OCI-LY1 (cell line): ENCODE measurements around the gene WFS1.

Experiments
- H2AFZ ChIP-seq: fragments of 200-600 bp; sonication (generic), shearing (Covaris generic); 2 replicates; pipeline ENCODE4 v1.6.0; 2014; ENCODE audit warnings: antibody characterized with exemption, mild to moderate bottlenecking, low read length
- H3F3A ChIP-seq: fragments of 200-600 bp; sonication (generic), shearing (Covaris generic); 2 replicates; pipeline ENCODE4 v1.6.0; 2014; ENCODE audit warnings: mild to moderate bottlenecking, antibody characterized with exemption, low read length, moderate library complexity; ENCODE audit not compliant: insufficient read depth
- H3K27ac ChIP-seq: fragments of 200-600 bp; sonication (generic); 2 replicates; pipeline ENCODE4 v1.5.1; 2014; ENCODE audit warnings: low read length, mixed run types, mild to moderate bottlenecking, low read depth; ENCODE audit not compliant: poor library complexity, severe bottlenecking
- H3K27me3 ChIP-seq: fragments of 200-600 bp; sonication (generic); 2 replicates; pipeline ENCODE4 v1.6.0; 2014; ENCODE audit warnings: antibody characterized with exemption, mild to moderate bottlenecking, low read length, moderate library complexity; ENCODE audit not compliant: insufficient read depth
- H3K36me3 ChIP-seq: fragments of 200-600 bp; sonication (generic); 2 replicates; pipeline ENCODE4 v1.6.1; 2014; ENCODE audit warnings: mild to moderate bottlenecking, antibody characterized with exemption, low read length, moderate library complexity, mixed read lengths; ENCODE audit not compliant: insufficient read depth
- H3K4me1 ChIP-seq: fragments of 200-600 bp; sonication (generic); 2 replicates; pipeline ENCODE4 v1.5.1; 2014; ENCODE audit warnings: mild to moderate bottlenecking, low read length, moderate library complexity; ENCODE audit not compliant: insufficient read depth, severe bottlenecking
- H3K4me2 ChIP-seq: fragments of 200-600 bp; sonication (generic), shearing (Covaris generic); 2 replicates; pipeline ENCODE4 v1.6.1; 2014; ENCODE audit warnings: low read length
- H3K4me3 ChIP-seq: fragments of 200-600 bp; sonication (generic); 2 replicates; pipeline ENCODE4 v1.5.1; 2014; ENCODE audit warnings: low read length, low read depth, mild to moderate bottlenecking, mixed read lengths; ENCODE audit not compliant: poor library complexity, severe bottlenecking
- H3K79me2 ChIP-seq: fragments of 200-600 bp; shearing (Covaris generic); 2 replicates; pipeline ENCODE4 v1.6.1; 2016; ENCODE audit warnings: mixed run types, low read length, mixed read lengths; ENCODE audit not compliant: insufficient read depth
- H3K9ac ChIP-seq: fragments of 200-600 bp; sonication (generic), shearing (Covaris generic); 2 replicates; pipeline ENCODE4 v1.6.1; 2014; ENCODE audit warnings: mild to moderate bottlenecking, low read length, mixed read lengths
- H3K9me2 ChIP-seq: fragments of 200-600 bp; sonication (generic), shearing (Covaris generic); 2 replicates; pipeline ENCODE4 v1.6.1; 2014; ENCODE audit warnings: low read depth, mild to moderate bottlenecking, low read length, mixed read lengths
- H3K9me3 ChIP-seq: fragments of 200-600 bp; shearing (Covaris generic); 2 replicates; pipeline ENCODE4 v1.6.1; 2014; ENCODE audit warnings: low read length, mixed read lengths
- H4K20me1 ChIP-seq: fragments of 200-600 bp; sonication (generic), shearing (Covaris generic); 2 replicates; pipeline ENCODE4 v1.6.0; 2016; ENCODE audit warnings: mild to moderate bottlenecking, low read length; ENCODE audit not compliant: insufficient read depth
- CTCF ChIP-seq: fragments of 200-600 bp; sonication (generic), shearing (Covaris generic); IDR thresholded peaks from 2 replicates; pipeline ENCODE4 v1.5.1; 2017; ENCODE audit warnings: mild to moderate bottlenecking, antibody characterized with exemption, low read length, moderate library complexity, mixed read lengths
- EZH2 ChIP-seq: fragments of 200-600 bp; sonication (generic), shearing (Covaris generic); IDR thresholded peaks from 2 replicates; pipeline ENCODE4 v1.8.0; 2017; ENCODE audit warnings: borderline replicate concordance, mixed run types, mild to moderate bottlenecking, antibody characterized with exemption, low read length, moderate library complexity, mixed read lengths

The WFS1 gene

GRCh38 chr4:6338175-6338950 is 68.7 kb downstream of the WFS1 start:
- TF ChIP-seq EZH2 (no peak), CTCF (no peak)
- H3K4me1 ChIP-seq, result no peaks in the 10 kb centered on the region
- no peaks in the 10 kb centered on the region for H3F3A ChIP-seq

DNA sequence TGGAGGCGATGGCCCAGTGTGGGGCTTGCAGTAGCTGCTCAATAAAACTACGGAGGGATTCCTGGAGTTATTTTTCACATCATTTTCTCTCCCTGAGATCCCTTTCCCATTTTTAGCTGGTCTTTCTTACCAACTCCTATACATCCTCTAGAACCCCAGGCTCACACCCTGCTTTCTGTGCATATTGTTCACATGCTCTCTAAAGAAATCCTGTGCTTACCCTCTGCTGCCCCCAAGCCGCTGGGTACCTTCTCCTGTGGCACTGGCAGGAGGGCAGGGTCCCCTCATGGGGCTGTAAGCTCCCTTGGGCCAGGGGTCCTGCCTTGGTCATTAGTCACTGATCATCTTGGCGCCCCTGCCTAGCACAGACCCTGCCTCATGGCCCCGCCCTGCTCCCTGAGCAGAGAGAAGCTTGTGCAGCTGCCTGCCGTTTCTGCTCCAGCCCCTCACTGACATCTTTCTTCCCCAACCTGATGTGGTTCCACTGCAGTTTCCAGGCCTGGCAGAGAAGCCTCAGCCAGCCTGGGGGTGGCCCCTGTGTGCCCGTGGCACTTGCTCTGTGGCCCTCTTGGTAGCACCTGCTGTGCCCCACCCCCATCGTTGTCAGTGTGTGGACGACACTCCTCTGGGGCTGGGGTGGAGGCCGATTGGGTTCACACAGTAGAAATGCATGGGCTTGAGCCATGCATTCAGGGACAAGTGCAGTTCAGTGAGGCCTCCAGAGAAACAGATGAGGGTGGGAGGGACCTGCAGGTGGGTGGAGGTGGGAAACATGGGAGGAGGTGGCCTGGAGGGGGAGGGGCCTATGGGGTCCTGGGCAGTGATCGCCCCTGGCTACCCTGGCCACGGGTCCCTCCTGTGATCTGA is 69.5 kb downstream of the WFS1 start:
- Histone ChIP-seq H3K27me3 (no peaks in the 10 kb centered on the region), H3K9ac (no peak overlapping the region), H3K4me2 (no peak overlapping the region), H3K4me3 (no peak overlapping the region), H4K20me1 (no peaks in the 10 kb centered on the region), H3K9me2 (no peaks in the 10 kb centered on the region), H2AFZ (no peak overlapping the region), H3K9me3 (no peaks in the 10 kb centered on the region), H3K79me2 (no peaks in the 10 kb centered on the region), H3K36me3 (no peaks in the 10 kb centered on the region), H3K4me1 (no peaks in the 10 kb centered on the region), H3F3A (no peaks in the 10 kb centered on the region), H3K27ac (no peak overlapping the region)
- TF ChIP-seq CTCF (no peak), EZH2 (no peak)

More at GRCh38 chr4:6338175-6338950, 68.7 kb downstream of the WFS1 start:
- Histone ChIP-seq H3K9me2 (no peaks in the 10 kb centered on the region), H3K4me3 (no peak overlapping the region), H4K20me1 (no peaks in the 10 kb centered on the region), H3K79me2 (no peaks in the 10 kb centered on the region), H3K9me3 (no peaks in the 10 kb centered on the region), H2AFZ (no peak overlapping the region), H3K36me3 (no peaks in the 10 kb centered on the region), H3K9ac (no peak overlapping the region), H3K27me3 (no peaks in the 10 kb centered on the region), H3K27ac (no peak overlapping the region), H3K4me2 (no peak overlapping the region)

DNA sequence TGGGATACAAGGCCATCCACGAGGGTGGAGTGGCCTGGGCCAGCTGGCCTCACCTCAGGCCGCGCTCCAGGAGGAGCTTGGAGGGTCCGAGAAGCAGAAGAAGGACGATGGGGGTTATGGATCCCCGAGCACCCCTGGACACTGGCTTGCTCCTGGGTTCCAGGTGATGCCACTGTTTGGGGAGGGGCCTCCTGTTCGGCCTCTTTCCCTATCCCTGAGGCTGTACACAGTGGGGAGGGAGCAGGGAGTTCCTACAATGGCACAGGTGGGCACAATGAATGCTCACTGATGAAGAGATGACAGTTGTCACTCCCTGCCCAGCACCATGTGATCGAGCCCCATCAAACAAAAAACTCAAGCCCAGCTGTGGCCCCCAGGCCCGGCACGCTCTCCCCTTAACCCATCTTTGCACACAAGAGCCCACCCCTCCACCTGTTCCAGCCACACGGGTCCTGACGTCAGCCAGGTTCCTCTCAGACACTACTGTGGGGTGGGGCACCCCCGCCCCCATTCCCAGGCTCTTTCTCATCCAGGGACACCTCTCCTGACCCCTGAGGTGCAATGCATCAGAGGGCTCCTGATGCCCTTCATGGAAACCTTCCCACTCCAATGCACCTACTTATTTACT is 70.3 kb downstream of the WFS1 start:
- H4K20me1 ChIP-seq, result no peaks in the 10 kb centered on the region
- H3K9me3 ChIP-seq, result no peaks in the 10 kb centered on the region
- H3K4me2 ChIP-seq, result no peak overlapping the region
- H3F3A ChIP-seq, result no peaks in the 10 kb centered on the region
- no peaks in the 10 kb centered on the region for H3K36me3 ChIP-seq
- no peak overlapping the region for H2AFZ ChIP-seq
- no peaks in the 10 kb centered on the region for H3K9me2 ChIP-seq
- H3K9ac ChIP-seq, result no peak overlapping the region
- H3K27ac ChIP-seq, result no peak overlapping the region
- no peaks in the 10 kb centered on the region for H3K79me2 ChIP-seq
- no peak for TF ChIP-seq EZH2
- no peak for TF ChIP-seq CTCF
- H3K4me1 ChIP-seq, result no peaks in the 10 kb centered on the region
- no peak overlapping the region for H3K4me3 ChIP-seq
- no peaks in the 10 kb centered on the region for H3K27me3 ChIP-seq
